Tibial artery (tissue), 4 donors: ENCODE results near the gene C4BPA.

ENCODE experiments used
- DNase-seq, 2 donors: peaks; one replicate each; pipeline ENCODE4 v3.0.0-alpha.2; 2019
- H3K27ac ChIP-seq, 2 donors: fragments of 200-600 bp; sonication (generic) in 1 of 2; 1 replicate in 1 of 2; 2 replicates in 1 of 2; pipeline ENCODE4 v1.5.1; 2018 to 2019; ENCODE audit warnings: mild to moderate bottlenecking in 1 of 2
- H3K27me3 ChIP-seq, 2 donors: fragments of 200-600 bp; sonication (generic) in 1 of 2; one replicate each; pipeline versions ENCODE4 v1.5.1 to v1.6.0; 2016 to 2019
- H3K36me3 ChIP-seq, 3 donors: fragments of 200-600 bp; sonication (generic) in 2 of 3; one replicate each; pipeline ENCODE4 v1.5.1; 2016 to 2019; ENCODE audit warnings: mild to moderate bottlenecking in 2 of 3
- H3K4me1 ChIP-seq, 4 donors: fragments of 200-600 bp; sonication (generic) in 2 of 4; 1 replicate in 3 of 4; 2 replicates in 1 of 4; pipeline ENCODE4 v1.5.1; 2016 to 2019
- H3K4me3 ChIP-seq, 2 donors: fragments of 200-600 bp; sonication (generic) in 1 of 2; 1 replicate in 1 of 2; 2 replicates in 1 of 2; pipeline ENCODE4 v1.5.1; 2018 to 2019; ENCODE audit warnings: mild to moderate bottlenecking in 2 of 2
- H3K9me3 ChIP-seq, 3 donors: fragments of 200-600 bp; sonication (generic) in 1 of 3; one replicate each; pipeline ENCODE4 v1.5.1; 2016 to 2019
- CTCF ChIP-seq, 2 experiments: fragments of 200-600 bp in 1 of 2; fragments of 450-650 bp in 1 of 2; IDR thresholded peaks; one replicate each; pipeline ENCODE4 v1.5.1; 2017 to 2019; ENCODE audit warnings: antibody characterized with exemption in 2 of 2, mild to moderate bottlenecking in 1 of 2, moderate library complexity in 1 of 2
- intact Hi-C: fragments of 100-400 bp; cut with DNase I; formaldehyde crosslinking; loops from one replicate; pipeline ENCODE4 v1.15.0; 2023; ENCODE audit warnings: low total_unique reads

The C4BPA gene

GRCh38 chr1:207186503-207186902 is 82.5 kb downstream of the C4BPA start:
- intact Hi-C loops = no loop called here
- no peak for TF ChIP-seq CTCF (IDR thresholded peaks at IDR 0.05)
- H3K27me3 ChIP-seq = no peaks in the 10 kb centered on the region
- no peak overlapping the region for H3K4me3 ChIP-seq
- H3K36me3 ChIP-seq = no peaks in the 10 kb centered on the region
- no peaks in the 10 kb centered on the region for H3K4me1 ChIP-seq
- no peak overlapping the region for H3K27ac ChIP-seq
- H3K9me3 ChIP-seq = no peaks in the 10 kb centered on the region
- no peak for DNase-seq

- TF ChIP-seq CTCF (IDR thresholded peaks at IDR 0.05) = no peak
- Histone ChIP-seq H3K36me3 (no peaks in the 10 kb centered on the region), H3K4me1 (no peaks in the 10 kb centered on the region), H3K27me3 (no peaks in the 10 kb centered on the region), H3K27ac (no peak overlapping the region), H3K4me3 (no peak overlapping the region), H3K9me3 (no peaks in the 10 kb centered on the region)
- intact Hi-C loops = no loop called here
- DNase-seq = no peak
Observed at GRCh38 chr1:207188901-207189300, 84.9 kb downstream of the C4BPA start.

GRCh38 chr1:207191061-207191460 is 87.0 kb downstream of the C4BPA start:
- H3K4me3 ChIP-seq = no peak overlapping the region
- intact Hi-C loops = no loop called here
- H3K27me3 ChIP-seq = no peaks in the 10 kb centered on the region
- H3K4me1 ChIP-seq = no peaks in the 10 kb centered on the region
- no peaks in the 10 kb centered on the region for H3K9me3 ChIP-seq
- H3K27ac ChIP-seq = no peak overlapping the region
- TF ChIP-seq CTCF (IDR thresholded peaks at IDR 0.05) = no peak
- no peak for DNase-seq
- H3K36me3 ChIP-seq = no peaks in the 10 kb centered on the region

- Histone ChIP-seq H3K4me3 (no peak overlapping the region), H3K4me1 (no peaks in the 10 kb centered on the region), H3K36me3 (no peaks in the 10 kb centered on the region), H3K9me3 (no peaks in the 10 kb centered on the region), H3K27ac (no peak overlapping the region), H3K27me3 (no peaks in the 10 kb centered on the region)
- DNase-seq = no peak
- intact Hi-C loops = no loop called here
- TF ChIP-seq CTCF (IDR thresholded peaks at IDR 0.05) = no peak
Observed at GRCh38 chr1:207191776-207192175, 87.7 kb downstream of the C4BPA start.

- TF ChIP-seq CTCF (IDR thresholded peaks at IDR 0.05) = no peak
- Histone ChIP-seq H3K36me3 (no peaks in the 10 kb centered on the region), H3K27me3 (no peaks in the 10 kb centered on the region), H3K27ac (no peak overlapping the region), H3K9me3 (peaks cover 0 to 4% (median 0%) of the 10 kb centered on the region in 3 donors), H3K4me3 (no peak overlapping the region), H3K4me1 (no peaks in the 10 kb centered on the region)
- intact Hi-C loops = no loop called here
- no peak for DNase-seq
Observed at GRCh38 chr1:207194197-207194596, 90.2 kb downstream of the C4BPA start.
